Bronchus fibroblast of lung (primary cell): ENCODE data around the gene PDGFRB. TPM values are rescaled to one million over a fixed set of nuclear protein-coding genes. Genes with fewer than 3 reads are reported as not detected.

Experiments used
- total RNA-seq: library from RNA; depleted of rRNA; stranded (reverse); fragments of >200 nt; gene quantifications from 2 replicates; pipeline ENCODE4 v1.2.3, GENCODE V29; 2015

The PDGFRB gene
- 84.2 and 84.7 TPM in 2 replicates for total RNA-seq

GRCh38 chr5:150155258-150156026, at the start of gene PDGFRB:
Gene PDGFRB, minus strand, starts transcription at chr5:150155845. Its CDS starts 18,798 bp downstream, at chr5:150137047.

GRCh38 chr5:150189728-150190502, 34.3 kb upstream of the PDGFRB start, which contains the start of gene SLC6A7:
Gene SLC6A7, plus strand, starts transcription at chr5:150190062. Its CDS starts 266 bp downstream, at chr5:150190328.

GRCh38 chr5:150166650-150167511, 11.2 kb upstream of the PDGFRB start, which contains the start of gene CDX1:
Gene CDX1, plus strand, starts transcription at chr5:150166778. Its CDS starts 99 bp downstream, at chr5:150166877.

GRCh38 chr5:150085950-150086715, 69.5 kb downstream of the PDGFRB start, which contains the start of gene CSF1R:
Gene CSF1R, minus strand, starts transcription at chr5:150086554. Its CDS starts 127 bp downstream, at chr5:150086427.

Other genes with a start within 250 kb of the PDGFRB start
- gene PDE6A, start 211.1 kb downstream of the PDGFRB start, total RNA-seq: not detected in 2 replicates
- gene SLC26A2, start 195.1 kb downstream of the PDGFRB start, total RNA-seq: 6.4 and 7.1 TPM in 2 replicates
- 2.9 and 3.0 TPM in 2 replicates for gene TIGD6, start 155.2 kb downstream of the PDGFRB start, total RNA-seq
- 29.1 and 29.3 TPM in 2 replicates for gene HMGXB3, start 155.1 kb downstream of the PDGFRB start, total RNA-seq
- gene CSF1R, start 69.3 kb downstream of the PDGFRB start, total RNA-seq: 0.89 TPM in 1 of 2 replicates, not detected in the other
- not detected in 2 replicates for gene CDX1, start 10.9 kb upstream of the PDGFRB start, total RNA-seq
- not detected in 2 replicates for gene SLC6A7, start 34.2 kb upstream of the PDGFRB start, total RNA-seq
- gene CAMK2A, start 133.9 kb upstream of the PDGFRB start, total RNA-seq: 0.45 TPM in 1 of 2 replicates, not detected in the other
- 11.8 and 13.4 TPM in 2 replicates for gene ARSI, start 147.1 kb upstream of the PDGFRB start, total RNA-seq
- 37.2 and 42.4 TPM in 2 replicates for gene TCOF1, start 201.9 kb upstream of the PDGFRB start, total RNA-seq